GM12872 (cell line): ENCODE results near the gene SPOCK1.

Experiments used
- TF ChIP-seq, protein P1 (sequence below): IDR thresholded peaks from 3 replicates; pipeline ENCODE4 v1.5.1; 2011; ENCODE audit warnings: low read depth, mild to moderate bottlenecking, low read length, moderate library complexity; ENCODE audit not compliant: insufficient read depth

The SPOCK1 gene

DNA sequence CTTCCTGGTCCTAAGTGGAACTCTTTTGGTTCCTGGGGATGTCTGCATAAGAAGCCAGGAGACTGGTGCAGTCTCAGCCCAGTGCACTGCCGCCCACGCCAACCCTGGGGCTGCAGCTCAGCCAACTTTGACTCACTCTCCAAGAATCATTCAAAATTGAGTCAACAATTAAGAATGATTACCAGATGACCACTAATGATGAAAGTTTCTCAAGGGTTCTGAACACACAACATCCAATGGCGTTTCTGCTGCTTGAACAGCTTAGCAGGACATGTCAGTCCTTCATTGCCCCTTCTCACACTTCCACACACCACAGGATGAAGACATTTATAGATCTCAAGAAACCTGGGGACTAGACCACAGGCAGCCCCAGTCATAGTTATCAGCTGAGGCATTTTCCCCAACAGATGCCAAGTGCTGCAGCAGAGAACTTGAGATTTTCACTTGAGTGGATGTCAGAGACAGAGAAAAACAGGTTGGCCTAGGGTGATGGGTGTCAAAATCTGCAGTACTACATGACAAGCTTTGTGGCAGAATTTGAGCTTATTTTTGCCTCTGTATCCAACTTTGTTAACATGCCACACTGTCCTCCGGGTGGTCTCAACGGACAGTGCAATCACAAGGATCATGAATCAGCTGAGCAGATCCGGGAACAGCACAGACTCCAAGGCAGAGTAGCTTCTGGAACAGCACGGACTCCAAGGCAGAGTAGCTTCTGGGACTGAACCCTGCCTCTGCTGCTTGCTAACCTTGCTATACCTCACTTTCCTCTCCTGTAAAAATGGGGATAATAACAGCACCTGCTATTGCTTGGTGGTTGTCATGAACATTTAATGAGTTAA, 356.1 kb downstream of the SPOCK1 start:
- TF ChIP-seq, protein P1, sequence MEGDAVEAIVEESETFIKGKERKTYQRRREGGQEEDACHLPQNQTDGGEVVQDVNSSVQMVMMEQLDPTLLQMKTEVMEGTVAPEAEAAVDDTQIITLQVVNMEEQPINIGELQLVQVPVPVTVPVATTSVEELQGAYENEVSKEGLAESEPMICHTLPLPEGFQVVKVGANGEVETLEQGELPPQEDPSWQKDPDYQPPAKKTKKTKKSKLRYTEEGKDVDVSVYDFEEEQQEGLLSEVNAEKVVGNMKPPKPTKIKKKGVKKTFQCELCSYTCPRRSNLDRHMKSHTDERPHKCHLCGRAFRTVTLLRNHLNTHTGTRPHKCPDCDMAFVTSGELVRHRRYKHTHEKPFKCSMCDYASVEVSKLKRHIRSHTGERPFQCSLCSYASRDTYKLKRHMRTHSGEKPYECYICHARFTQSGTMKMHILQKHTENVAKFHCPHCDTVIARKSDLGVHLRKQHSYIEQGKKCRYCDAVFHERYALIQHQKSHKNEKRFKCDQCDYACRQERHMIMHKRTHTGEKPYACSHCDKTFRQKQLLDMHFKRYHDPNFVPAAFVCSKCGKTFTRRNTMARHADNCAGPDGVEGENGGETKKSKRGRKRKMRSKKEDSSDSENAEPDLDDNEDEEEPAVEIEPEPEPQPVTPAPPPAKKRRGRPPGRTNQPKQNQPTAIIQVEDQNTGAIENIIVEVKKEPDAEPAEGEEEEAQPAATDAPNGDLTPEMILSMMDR: no peak

DNA sequence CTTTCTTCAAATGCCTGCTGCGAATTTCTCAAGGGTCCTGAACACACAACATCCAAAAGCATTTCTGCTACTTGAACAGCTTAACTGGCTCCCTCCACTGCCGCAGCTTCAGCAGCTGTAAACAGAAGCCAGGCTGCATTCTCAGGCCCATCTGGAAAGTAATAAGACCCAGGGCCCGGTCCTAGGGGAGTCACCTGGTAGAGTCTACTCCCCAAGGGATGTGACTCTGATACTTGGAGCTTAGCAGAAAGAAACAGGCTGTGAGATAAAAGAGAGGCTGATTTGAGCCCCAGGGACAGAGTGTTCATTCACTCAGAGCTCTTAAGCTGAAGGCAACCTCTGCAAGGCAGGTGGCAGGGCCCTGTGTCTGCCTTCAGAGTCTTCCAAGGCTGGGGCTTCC, 356.8 kb downstream of the SPOCK1 start:
- TF ChIP-seq, protein P1: no peak

DNA sequence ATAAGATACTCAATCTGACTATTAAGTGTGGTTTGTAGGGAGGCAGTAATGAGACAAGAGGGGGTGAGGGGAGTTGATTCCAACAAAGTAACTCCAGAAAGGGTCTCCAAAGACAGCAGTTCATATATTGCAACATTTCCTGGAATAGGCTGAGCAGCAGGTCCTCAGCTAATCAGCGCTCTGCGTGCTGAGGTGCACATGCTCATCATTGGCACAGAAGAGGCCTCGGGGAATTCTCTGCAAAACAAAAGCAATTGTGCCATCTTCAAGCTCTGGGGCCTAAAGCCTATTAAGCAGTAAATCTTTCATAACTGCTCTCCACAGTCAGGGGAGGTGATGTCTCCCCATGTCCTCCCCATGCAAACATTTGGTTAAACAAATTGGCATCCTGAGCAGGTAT, 357.3 kb downstream of the SPOCK1 start:
- TF ChIP-seq, protein P1: no peak

DNA sequence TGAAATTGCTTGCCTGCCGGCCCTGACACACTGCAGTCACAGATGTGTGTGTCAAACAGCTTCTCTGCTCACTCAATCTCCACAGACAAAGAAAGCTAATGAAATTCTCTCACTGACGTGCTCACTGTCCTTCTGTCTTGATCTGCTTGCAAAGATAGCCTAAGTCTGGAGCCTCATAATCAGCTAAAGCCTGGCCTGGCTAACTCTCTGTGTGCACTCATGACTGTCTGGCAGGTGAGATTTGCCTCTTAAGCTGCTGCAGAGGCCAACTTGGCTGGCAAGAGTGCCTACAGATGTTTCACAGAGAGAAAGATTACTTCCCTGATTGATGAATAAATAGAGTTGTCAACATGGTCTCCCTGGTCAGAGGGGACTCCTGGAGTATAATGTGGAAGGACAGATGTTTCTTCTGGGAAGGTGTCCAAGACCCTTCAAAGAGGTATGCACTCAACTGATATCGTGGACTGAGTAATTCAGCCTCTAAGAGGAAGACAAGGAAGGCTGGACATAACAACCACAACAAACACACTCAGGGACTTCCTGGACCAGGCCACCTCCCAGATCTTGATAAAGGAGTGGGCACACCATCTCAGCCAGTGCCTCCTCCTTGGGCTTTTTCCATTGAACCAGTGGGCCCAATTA, 362.0 kb downstream of the SPOCK1 start:
- TF ChIP-seq, protein P1: no peak

- TF ChIP-seq, protein P1: no peak
Measured at GRCh38 chr5:137134920-137135532, 364.1 kb downstream of the SPOCK1 start.

- TF ChIP-seq, protein P1: no peak
Measured at GRCh38 chr5:137129886-137130680, 369.0 kb downstream of the SPOCK1 start.

GRCh38 chr5:137128012-137128411, 371.1 kb downstream of the SPOCK1 start:
- TF ChIP-seq, protein P1: no peak
